GM19328 (cell line): ENCODE results near the gene KIF26B.
"Not testable (repeated sequence)": the region's sequence is repeated elsewhere in the genome, so short reads cannot be mapped to it uniquely, and the experiment has no call there.

ENCODE experiments used
- ATAC-seq: cut with Tn5 transposase; IDR thresholded peaks from one replicate; pipeline ENCODE4 v1.9.1; 2021; ENCODE audit warnings: mild to moderate bottlenecking, moderate library complexity; ENCODE audit not compliant: unreplicated experiment

Gene KIF26B

GRCh38 chr1:245378311-245378722, 223.5 kb downstream of the KIF26B start:
- no peak for ATAC-seq

DNA sequence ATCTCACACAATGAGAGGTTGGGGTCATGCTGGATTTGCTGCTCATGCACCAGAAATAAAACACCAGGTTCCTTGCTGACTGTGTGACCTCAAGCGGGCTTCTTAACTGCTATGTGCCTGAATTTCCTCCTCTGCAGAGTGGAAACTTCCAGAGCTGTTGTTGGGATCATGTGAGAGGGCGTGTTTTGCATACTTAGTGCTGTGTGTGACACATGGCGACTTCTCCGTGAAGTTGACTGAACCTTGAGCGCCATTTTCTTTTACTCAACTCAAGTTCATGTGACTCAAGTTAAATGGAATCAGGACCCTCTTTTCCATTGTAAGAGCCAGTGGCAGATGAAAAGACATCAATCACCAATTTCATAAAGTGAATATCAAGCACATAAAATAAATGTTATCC, 224.0 kb downstream of the KIF26B start:
- no peak for ATAC-seq

- no peak for ATAC-seq
These were observed 226.2 kb downstream of the KIF26B start for GRCh38 chr1:245380790-245381535.

GRCh38 chr1:245382981-245383380, 228.2 kb downstream of the KIF26B start:
- ATAC-seq: no peak

DNA sequence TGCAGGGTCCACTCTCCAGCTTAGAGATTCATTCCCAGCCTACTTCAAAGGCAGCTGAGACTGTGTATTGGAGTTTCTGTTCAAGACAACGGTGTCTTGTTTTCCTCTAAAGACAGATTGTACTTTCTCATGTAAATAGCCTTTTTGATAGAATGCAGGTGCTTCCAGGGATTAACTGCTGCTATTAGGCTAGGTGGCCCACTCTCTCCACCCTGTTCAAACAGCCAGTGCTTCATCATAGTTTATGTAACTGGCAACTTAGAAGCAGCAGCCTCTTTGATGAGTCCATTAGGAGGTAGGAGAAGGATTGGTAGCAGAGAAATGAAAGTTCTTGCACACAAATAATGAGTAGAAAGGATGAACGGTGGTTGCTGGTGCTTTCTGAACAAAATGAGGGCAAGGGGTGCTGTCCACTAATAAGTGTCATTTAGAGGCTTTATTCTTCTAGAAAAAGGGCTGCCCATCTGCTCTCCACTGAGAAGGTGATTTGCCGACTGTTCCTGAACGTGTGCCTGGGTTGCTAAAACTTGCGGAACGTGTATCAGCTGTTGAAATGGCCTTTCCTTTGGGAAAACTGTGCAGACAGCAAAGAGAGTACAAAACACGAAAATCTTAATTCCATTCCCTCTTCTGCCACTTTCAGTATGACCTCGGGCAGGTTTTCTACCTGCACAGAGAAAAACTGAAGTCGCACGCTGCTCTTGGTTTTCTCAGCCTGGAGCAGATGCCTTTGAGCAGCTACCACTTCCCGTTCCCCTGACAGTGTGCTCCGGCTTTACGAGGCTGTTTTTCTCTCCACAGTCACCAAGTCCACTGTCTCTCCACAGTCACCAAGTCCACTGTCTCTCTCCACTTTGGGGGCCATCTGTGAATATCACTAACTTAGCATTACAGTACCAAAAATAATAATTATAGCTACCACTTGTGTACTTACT, 228.9 kb downstream of the KIF26B start:
- ATAC-seq: no peak

DNA sequence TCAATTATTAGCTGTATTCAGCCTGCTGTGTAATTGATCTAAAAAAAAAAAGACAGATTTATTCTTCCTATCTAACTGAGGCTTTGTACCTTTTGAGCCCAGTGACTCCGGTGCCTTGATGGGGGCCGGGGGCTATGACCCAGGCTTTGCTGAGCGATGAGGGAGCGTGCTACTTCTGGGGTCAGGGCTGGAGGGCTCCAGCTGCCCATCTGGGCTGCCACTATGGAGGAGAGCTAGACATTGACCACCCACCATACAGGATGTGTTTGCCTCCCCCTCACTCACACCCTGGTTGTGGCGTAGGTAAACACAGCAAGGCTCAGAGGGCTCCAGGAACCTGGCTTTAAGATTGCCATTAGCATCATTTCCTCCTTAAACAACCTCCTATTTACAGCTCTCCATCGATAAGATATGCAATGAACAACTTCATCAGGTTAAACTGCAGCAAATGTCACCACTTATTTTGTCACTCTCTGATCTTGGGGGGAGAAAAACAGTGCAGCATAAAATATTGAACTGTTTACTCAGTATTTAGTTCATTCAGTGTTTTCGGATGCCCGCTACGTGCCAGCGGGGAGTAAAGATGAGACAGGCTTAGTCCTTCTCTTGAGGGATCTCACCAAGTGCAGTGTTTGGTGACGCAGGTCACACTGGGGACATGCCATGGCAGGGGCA, 231.6 kb downstream of the KIF26B start:
- no peak for ATAC-seq

DNA sequence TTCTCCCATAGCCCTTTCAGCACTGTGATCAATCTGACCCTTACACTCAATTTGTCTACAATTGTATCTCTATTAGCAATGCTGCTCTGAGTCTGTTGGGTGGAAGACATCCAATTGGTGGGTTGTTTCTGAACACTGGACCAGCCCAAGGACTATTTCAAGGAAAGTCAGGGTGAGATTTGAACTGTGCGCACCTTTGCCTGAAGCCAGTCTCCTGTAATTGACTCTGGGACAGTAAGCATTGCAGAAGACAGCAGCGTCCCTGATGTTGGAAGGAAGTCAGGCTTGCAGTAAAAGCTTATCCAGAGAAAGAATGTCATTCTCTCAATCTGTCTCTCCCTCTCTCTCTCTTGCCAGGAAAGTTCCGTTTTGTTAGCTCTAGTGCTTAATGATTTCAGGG, 233.9 kb downstream of the KIF26B start:
- ATAC-seq: no peak

GRCh38 chr1:245389873-245390272, 235.1 kb downstream of the KIF26B start:
- ATAC-seq: no peak

DNA sequence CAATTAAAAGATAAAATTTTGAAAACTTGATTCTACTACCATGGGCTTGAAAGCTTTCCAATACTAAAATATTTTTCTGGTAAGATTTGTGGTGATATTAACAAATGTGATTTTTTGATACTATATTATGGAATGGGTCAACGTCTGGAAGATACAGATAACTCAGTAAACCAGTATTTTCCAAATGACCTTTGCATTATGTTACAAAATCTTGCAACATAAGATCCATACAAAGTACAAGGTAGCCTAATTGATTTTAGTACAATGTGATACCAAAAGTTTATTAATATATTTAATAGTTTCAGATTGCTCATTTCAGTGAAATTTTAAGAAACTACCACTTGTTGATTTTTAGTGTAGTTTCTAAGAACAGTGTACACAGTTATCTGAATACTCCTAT, 236.2 kb downstream of the KIF26B start:
- ATAC-seq: no peak

GRCh38 chr1:245393694-245394093, 238.9 kb downstream of the KIF26B start:
- ATAC-seq: no peak

DNA sequence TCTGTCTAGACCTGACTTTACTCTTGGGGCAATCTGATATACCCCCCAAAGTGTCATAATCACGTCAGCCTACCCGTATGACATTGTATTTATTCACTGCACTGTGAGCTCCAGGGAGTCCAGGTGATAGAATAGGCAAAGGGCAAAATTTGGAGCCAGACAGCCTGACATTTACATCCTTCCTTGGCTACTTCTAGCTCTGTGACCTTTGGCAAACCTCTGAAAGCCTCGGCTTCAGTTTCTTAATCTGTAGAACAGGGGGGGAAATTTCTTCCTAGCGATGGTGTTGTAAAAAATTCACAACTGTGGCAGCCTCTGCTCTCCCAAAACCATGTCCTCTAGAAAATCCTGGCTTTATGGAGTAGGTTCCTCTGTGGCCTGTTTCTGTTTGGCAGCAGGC, 240.9 kb downstream of the KIF26B start:
- no peak for ATAC-seq

GRCh38 chr1:245396615-245397014, 241.8 kb downstream of the KIF26B start:
- ATAC-seq: no peak

GRCh38 chr1:245397771-245398170, 243.0 kb downstream of the KIF26B start:
- no peak for ATAC-seq

DNA sequence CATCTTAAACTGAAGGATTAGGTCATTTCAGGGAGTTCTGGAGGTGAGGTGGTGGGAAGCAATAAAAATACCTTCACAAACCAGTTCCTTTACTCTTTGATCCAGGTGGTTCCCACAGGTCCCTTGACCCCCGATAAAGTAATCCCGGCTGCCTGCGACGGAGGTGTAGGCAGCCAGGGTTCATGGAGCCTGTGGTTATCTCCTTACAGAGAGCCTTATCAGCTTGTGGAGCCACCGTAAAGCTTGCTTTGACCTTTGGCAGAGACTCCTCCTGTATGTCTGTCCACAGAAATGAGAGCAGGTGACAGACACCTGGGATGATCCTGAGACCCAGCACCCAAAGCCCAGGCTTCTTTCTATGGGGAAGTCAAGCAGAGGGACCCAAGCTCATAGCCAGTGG, 243.4 kb downstream of the KIF26B start:
- ATAC-seq: no peak

DNA sequence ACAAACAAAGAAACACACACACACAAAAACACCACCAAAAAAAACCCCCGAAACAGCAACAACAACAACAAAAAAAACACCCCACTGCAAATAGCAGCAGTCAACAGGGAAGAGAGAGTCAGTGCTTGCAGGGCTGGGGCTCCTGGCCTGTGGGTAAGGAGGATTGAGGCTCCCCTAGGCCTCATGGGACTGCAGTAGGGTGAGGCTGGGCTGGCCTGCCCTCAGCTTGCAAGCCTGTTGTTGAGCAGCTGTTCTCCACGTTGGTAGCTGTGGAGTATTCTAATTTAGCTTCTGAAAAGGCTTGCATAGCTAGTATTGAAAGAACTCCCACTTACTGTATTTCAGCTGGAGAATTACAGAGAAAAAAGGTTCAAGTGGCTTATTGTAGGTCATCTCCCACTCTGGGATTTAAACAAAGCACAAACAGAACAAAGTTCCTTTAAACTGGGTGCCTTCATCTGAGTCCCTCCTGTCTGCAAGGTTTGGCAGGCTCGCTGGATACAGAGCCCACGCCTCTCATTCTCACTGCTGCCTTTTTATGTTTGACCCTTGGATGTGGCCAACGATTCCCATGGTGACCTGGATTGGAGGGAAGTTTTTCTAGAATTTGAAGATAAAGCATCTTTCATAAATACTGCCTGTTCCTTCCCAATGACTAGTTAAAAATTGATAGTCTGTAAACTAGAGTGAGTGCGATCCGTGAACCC, 247.2 kb downstream of the KIF26B start:
- no peak for ATAC-seq

GRCh38 chr1:245402998-245403397, 248.2 kb downstream of the KIF26B start:
- not testable (repeated sequence) for ATAC-seq

GRCh38 chr1:245404527-245404926, 249.7 kb downstream of the KIF26B start:
- ATAC-seq: no peak

GRCh38 chr1:245404952-245405351, 250.2 kb downstream of the KIF26B start:
- no peak for ATAC-seq

- ATAC-seq: no peak
These were observed 251.6 kb downstream of the KIF26B start for GRCh38 chr1:245406426-245406825.

DNA sequence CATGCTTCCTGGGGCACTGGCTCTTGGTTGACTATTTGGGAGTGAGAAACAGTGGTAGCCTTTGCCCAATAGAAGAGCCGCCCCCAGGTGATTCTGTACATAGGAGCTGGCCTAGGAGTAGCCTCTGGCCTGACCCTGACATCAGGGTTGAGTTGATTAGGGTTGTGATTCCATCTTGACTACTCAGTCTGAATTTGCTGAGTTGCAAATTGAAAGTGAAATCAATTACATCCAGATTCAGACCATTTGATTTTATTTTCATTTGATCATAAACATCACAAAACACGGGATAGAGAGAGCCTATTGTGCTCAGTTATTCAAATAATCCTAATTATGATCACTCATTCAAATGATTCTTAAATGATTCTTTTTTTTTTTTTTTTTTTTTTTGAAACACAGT, 253.2 kb downstream of the KIF26B start:
- ATAC-seq: no peak
